ENCODE data around the gene CRACR2B. TPM values are rescaled to one million over a fixed set of nuclear protein-coding genes. Genes with fewer than 3 reads are reported as not detected.

CRACR2B gene
- total and polyA plus RNA-seq, 2 of the 13 experiments (the other 11 are each of a cell fraction or from before 2014, with no cell fraction given) = 14.9 to 21.0 TPM

DNA sequence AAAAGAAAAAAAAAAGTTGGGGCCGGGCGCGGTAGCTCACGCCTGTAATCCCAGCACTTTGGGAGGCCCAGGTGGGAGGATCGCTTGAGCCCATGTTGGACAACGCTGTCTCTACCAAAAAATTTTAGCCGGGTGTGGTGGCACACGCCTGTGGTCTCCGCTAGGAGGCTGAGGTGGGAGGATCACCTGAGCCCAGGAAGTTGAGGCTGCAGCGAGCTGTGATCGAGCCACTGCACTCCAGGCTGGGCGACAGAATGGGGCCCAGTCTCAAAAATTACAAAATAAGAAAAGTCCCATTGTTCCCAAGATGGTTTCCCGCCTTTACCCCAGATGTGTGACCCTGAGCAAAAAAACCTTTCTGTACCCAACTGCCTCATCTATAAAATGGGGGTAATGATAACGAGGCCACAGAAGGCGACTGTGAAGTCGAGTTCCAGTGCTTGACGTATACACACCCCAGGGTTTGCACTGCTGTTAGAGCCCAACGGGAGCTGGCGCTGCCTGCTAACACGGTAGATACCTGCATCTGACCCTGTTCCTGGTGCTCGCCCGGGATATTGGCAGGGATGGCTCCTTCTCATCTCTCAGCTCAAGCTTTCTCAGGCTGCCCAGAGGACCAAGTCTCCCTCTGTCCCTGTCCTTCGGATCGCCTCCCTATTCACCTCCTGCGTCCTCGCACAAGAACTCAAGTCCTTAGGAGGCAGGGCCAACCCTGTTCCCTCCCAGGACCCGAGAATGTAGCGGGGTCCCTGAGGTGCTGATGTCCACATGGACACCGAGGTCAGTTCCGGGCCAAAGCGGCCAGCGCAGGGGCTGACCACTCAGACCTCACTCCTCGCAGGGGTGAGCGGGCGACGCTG lies 19.1 kb upstream of the CRACR2B start (continued):
- TF ChIP-seq, protein P1, sequence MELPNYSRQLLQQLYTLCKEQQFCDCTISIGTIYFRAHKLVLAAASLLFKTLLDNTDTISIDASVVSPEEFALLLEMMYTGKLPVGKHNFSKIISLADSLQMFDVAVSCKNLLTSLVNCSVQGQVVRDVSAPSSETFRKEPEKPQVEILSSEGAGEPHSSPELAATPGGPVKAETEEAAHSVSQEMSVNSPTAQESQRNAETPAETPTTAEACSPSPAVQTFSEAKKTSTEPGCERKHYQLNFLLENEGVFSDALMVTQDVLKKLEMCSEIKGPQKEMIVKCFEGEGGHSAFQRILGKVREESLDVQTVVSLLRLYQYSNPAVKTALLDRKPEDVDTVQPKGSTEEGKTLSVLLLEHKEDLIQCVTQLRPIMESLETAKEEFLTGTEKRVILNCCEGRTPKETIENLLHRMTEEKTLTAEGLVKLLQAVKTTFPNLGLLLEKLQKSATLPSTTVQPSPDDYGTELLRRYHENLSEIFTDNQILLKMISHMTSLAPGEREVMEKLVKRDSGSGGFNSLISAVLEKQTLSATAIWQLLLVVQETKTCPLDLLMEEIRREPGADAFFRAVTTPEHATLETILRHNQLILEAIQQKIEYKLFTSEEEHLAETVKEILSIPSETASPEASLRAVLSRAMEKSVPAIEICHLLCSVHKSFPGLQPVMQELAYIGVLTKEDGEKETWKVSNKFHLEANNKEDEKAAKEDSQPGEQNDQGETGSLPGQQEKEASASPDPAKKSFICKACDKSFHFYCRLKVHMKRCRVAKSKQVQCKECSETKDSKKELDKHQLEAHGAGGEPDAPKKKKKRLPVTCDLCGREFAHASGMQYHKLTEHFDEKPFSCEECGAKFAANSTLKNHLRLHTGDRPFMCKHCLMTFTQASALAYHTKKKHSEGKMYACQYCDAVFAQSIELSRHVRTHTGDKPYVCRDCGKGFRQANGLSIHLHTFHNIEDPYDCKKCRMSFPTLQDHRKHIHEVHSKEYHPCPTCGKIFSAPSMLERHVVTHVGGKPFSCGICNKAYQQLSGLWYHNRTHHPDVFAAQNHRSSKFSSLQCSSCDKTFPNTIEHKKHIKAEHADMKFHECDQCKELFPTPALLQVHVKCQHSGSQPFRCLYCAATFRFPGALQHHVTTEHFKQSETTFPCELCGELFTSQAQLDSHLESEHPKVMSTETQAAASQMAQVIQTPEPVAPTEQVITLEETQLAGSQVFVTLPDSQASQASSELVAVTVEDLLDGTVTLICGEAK (IDR thresholded peaks at IDR 0.05) = no peak
- TF ChIP-seq, protein P1 (CRISPR knock-in tag; IDR thresholded peaks at IDR 0.05) = no peak
- no peak for TF ChIP-seq ZNF260 (CRISPR knock-in tag; IDR thresholded peaks at IDR 0.05; ENCODE audit: borderline replicate concordance, low read depth)
- no peak for TF ChIP-seq ZBTB38 (CRISPR knock-in tag; IDR thresholded peaks at IDR 0.05)
- no peak for TF ChIP-seq HMG20A (CRISPR knock-in tag; IDR thresholded peaks at IDR 0.05; ENCODE audit: borderline replicate concordance)
- TF ChIP-seq, protein P2, sequence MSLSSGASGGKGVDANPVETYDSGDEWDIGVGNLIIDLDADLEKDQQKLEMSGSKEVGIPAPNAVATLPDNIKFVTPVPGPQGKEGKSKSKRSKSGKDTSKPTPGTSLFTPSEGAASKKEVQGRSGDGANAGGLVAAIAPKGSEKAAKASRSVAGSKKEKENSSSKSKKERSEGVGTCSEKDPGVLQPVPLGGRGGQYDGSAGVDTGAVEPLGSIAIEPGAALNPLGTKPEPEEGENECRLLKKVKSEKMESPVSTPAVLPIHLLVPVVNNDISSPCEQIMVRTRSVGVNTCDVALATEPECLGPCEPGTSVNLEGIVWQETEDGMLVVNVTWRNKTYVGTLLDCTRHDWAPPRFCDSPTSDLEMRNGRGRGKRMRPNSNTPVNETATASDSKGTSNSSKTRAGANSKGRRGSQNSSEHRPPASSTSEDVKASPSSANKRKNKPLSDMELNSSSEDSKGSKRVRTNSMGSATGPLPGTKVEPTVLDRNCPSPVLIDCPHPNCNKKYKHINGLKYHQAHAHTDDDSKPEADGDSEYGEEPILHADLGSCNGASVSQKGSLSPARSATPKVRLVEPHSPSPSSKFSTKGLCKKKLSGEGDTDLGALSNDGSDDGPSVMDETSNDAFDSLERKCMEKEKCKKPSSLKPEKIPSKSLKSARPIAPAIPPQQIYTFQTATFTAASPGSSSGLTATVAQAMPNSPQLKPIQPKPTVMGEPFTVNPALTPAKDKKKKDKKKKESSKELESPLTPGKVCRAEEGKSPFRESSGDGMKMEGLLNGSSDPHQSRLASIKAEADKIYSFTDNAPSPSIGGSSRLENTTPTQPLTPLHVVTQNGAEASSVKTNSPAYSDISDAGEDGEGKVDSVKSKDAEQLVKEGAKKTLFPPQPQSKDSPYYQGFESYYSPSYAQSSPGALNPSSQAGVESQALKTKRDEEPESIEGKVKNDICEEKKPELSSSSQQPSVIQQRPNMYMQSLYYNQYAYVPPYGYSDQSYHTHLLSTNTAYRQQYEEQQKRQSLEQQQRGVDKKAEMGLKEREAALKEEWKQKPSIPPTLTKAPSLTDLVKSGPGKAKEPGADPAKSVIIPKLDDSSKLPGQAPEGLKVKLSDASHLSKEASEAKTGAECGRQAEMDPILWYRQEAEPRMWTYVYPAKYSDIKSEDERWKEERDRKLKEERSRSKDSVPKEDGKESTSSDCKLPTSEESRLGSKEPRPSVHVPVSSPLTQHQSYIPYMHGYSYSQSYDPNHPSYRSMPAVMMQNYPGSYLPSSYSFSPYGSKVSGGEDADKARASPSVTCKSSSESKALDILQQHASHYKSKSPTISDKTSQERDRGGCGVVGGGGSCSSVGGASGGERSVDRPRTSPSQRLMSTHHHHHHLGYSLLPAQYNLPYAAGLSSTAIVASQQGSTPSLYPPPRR (CRISPR knock-in tag; IDR thresholded peaks at IDR 0.05; ENCODE audit: borderline replicate concordance) = no peak
- no peak for TF ChIP-seq ZNF207 (IDR thresholded peaks at IDR 0.05; ENCODE audit: borderline replicate concordance)
- no peak for TF ChIP-seq BORCS8-MEF2B (CRISPR knock-in tag; IDR thresholded peaks at IDR 0.05)
- TF ChIP-seq ZNF879 (CRISPR knock-in tag; IDR thresholded peaks at IDR 0.05) = no peak
- TF ChIP-seq TFE3 (CRISPR knock-in tag; IDR thresholded peaks at IDR 0.05) = no peak
- no peak for TF ChIP-seq ZNF570 (CRISPR knock-in tag; IDR thresholded peaks at IDR 0.05; ENCODE audit: borderline replicate concordance)
- TF ChIP-seq NR3C1 (CRISPR knock-in tag; IDR thresholded peaks at IDR 0.05) = no peak
- TF ChIP-seq, protein P3, sequence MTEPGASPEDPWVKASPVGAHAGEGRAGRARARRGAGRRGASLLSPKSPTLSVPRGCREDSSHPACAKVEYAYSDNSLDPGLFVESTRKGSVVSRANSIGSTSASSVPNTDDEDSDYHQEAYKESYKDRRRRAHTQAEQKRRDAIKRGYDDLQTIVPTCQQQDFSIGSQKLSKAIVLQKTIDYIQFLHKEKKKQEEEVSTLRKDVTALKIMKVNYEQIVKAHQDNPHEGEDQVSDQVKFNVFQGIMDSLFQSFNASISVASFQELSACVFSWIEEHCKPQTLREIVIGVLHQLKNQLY (CRISPR knock-in tag; IDR thresholded peaks at IDR 0.05) = no peak

Data from HepG2 (cell line).